Left ventricle myocardium inferior (tissue), 1 donor: ENCODE measurements around the gene CIRBP. TPM values are rescaled to one million over a fixed set of nuclear protein-coding genes. Genes with fewer than 3 reads are reported as not detected.
"Not testable (repeated sequence)": the region's sequence is repeated elsewhere in the genome, so short reads cannot be mapped to it uniquely, and the experiment has no call there.

Experiments used
- DNase-seq: peaks from one replicate; pipeline ENCODE4 v3.0.0-alpha.2; 2020
- H3K27ac ChIP-seq: fragments of 200-600 bp; replicated peaks from 2 replicates; pipeline ENCODE4 v1.8.0; 2021
- H3K27me3 ChIP-seq: fragments of 200-600 bp; 2 replicates; pipeline ENCODE4 v1.8.0; 2021; ENCODE audit warnings: low read depth
- H3K36me3 ChIP-seq: fragments of 200-600 bp; 2 replicates; pipeline ENCODE4 v1.8.0; 2021
- H3K4me1 ChIP-seq: fragments of 200-600 bp; 2 replicates; pipeline ENCODE4 v1.8.0; 2021
- H3K4me3 ChIP-seq: fragments of 200-600 bp; 2 replicates; pipeline ENCODE4 v1.8.0; 2021; ENCODE audit warnings: mild to moderate bottlenecking, moderate library complexity
- H3K9me3 ChIP-seq: fragments of 200-600 bp; replicated peaks from 2 replicates; pipeline ENCODE4 v1.8.0; 2021
- intact Hi-C: fragments of 100-400 bp; cut with micrococcal nuclease; formaldehyde crosslinking; loops from one replicate; pipeline ENCODE4 v1.11.0; 2022
- total RNA-seq: library from RNA; stranded (reverse); fragmentation: NEBNext Ultra II Directional; extraction: Animal tissue kit (Norgen Biotek cat#: 25700); gene quantifications from one replicate; pipeline ENCODE4 v1.2.1, GENCODE V29; 2021
- TF ChIP-seq, protein P1 (sequence below): fragments of 200-600 bp; IDR thresholded peaks from 2 replicates; pipeline ENCODE4 v1.8.0; 2021; ENCODE audit warnings: antibody characterized with exemption, mild to moderate bottlenecking, borderline replicate concordance
- donor health status: DM: no; HTN: yes; CAD: no; lungs with severe emphysema.

CIRBP gene
- total RNA-seq, 1 donor from 2014 or later = 229 TPM

DNA sequence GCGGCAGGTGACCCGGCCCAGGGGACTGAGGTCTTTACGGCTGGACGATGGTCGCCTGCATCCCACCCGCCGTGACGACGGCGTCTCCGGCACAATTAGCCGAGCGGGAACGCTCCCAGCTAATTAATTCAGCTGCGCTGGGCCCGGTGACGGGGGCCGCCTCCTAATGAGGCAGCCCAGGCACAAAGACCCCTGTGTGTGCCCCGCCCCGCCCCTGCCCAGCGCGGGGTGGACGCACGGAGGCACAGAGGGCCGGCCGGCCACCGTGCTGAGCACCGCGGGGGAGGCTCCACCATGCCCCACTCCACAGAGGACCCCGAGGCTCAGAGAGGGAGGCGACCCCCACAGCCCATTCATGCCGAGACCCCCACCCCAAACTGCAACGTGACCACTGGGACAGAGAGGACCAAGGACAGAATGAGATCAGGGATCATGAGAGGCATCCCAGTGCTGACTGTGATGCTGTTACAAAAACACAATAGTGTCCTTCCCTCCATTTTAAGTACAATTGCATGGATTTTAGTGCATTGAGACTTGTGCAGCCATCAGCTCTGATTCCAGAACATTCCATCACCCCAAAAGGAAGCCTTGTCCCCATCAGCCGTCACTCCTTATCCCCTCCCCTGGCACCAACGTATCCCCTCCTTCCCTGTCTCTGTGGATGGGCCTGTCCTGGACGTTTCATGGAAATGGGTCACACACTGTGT lies 33.6 kb downstream of the CIRBP start:
- Histone ChIP-seq H3K4me1 (no peaks in the 10 kb centered on the region), H3K27me3 (peaks cover 6% of the 10 kb centered on the region), H3K27ac (no peak overlapping the region), H3K9me3 (no peaks in the 10 kb centered on the region), H3K36me3 (no peaks in the 10 kb centered on the region), H3K4me3 (no peak overlapping the region)
- intact Hi-C loops = no loop called here
- DNase-seq = no peak
- TF ChIP-seq, protein P1, sequence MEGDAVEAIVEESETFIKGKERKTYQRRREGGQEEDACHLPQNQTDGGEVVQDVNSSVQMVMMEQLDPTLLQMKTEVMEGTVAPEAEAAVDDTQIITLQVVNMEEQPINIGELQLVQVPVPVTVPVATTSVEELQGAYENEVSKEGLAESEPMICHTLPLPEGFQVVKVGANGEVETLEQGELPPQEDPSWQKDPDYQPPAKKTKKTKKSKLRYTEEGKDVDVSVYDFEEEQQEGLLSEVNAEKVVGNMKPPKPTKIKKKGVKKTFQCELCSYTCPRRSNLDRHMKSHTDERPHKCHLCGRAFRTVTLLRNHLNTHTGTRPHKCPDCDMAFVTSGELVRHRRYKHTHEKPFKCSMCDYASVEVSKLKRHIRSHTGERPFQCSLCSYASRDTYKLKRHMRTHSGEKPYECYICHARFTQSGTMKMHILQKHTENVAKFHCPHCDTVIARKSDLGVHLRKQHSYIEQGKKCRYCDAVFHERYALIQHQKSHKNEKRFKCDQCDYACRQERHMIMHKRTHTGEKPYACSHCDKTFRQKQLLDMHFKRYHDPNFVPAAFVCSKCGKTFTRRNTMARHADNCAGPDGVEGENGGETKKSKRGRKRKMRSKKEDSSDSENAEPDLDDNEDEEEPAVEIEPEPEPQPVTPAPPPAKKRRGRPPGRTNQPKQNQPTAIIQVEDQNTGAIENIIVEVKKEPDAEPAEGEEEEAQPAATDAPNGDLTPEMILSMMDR = no peak

DNA sequence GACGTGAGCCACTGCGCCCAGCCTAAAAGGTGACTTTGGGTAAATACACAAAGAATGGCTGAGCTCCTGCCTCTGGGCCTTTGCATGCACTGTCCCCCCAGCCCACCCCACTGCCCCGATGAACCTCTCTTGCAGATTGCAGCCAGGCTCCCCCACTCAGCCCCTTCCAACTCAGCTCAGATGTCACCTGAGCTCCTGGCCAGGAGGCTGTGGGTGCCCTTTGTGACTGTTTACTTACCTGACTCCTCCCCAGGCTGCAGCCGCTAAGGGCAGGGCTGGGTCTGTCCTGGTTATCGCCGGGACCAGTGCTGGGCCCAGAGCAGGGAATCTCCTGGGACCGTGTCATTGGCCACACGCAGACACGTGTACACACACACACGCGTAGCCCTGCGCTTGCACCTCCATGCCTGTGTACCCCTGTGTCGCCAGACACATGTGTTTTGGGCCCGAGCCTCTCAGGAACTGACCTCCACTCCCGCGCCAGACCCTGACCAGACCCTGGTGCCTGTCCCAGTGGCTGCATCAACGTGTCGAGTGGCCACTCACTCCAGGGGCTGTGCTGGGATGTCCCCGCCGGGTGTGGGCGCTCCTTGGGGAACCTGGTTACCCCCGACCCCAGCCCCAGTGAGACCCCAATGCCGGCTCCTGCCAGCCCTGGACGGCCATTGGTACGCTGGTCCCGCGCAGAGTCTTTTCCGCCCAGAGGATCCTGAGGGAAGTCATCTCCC lies 35.2 kb downstream of the CIRBP start:
- Histone ChIP-seq H3K4me1 (no peaks in the 10 kb centered on the region), H3K27ac (no peak overlapping the region), H3K9me3 (no peaks in the 10 kb centered on the region), H3K36me3 (no peaks in the 10 kb centered on the region), H3K27me3 (peaks cover 14% of the 10 kb centered on the region), H3K4me3 (no peak overlapping the region)
- TF ChIP-seq, protein P1 = no peak
- intact Hi-C loops = no loop called here
- no peak for DNase-seq

DNA sequence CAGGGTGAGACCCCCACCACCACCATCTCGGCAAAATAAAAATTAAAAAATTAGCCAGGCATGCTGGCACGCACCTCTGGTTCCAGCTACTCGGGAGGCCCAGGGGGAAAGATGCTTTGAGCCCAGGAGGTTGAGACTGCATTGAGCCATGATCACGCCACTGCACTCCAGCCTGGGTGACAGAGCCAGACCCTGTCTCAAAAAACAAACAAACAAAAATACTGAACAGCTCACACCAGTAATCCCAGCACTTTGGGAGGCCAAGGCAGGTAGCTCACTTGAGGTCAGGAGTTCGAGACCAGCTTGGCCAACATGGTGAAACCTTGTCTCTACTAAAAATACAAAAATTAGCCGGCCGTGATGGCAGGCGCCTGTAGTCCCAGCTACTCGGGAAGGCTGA lies 36.2 kb downstream of the CIRBP start:
- intact Hi-C loops, H3K36me3 ChIP-seq, H3K4me1 ChIP-seq, DNase-seq, H3K9me3 ChIP-seq, H3K27ac ChIP-seq, H3K4me3 ChIP-seq: not testable (repeated sequence)
- peaks cover 18% of the 10 kb centered on the region for H3K27me3 ChIP-seq

DNA sequence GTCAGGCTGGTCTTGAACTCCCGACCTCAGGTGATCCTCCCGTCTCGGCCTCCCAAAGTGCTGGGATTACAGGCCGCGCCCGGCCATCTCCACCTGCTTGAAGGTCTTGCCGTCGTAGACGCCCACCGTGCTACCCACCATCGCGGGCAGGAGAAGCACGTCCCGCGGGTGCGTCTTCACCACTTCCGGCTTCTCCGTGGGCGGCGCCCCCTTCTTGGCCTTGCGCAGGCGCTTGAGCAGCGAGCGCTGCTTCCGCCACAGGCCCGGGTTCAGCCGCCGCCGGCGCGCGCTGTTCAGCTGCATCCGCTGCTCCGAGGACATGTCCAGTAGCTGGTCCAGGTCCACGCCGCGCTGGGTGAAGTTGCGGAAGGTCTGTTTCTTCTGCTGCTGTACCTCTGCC lies 38.2 kb downstream of the CIRBP start:
- Histone ChIP-seq H3K27me3 (peaks cover 34% of the 10 kb centered on the region), H3K27ac (no peak overlapping the region), H3K9me3 (no peaks in the 10 kb centered on the region), H3K36me3 (no peaks in the 10 kb centered on the region), H3K4me1 (no peaks in the 10 kb centered on the region), H3K4me3 (no peak overlapping the region)
- intact Hi-C loops = no loop called here
- no peak for DNase-seq
- TF ChIP-seq, protein P1 = no peak

DNA sequence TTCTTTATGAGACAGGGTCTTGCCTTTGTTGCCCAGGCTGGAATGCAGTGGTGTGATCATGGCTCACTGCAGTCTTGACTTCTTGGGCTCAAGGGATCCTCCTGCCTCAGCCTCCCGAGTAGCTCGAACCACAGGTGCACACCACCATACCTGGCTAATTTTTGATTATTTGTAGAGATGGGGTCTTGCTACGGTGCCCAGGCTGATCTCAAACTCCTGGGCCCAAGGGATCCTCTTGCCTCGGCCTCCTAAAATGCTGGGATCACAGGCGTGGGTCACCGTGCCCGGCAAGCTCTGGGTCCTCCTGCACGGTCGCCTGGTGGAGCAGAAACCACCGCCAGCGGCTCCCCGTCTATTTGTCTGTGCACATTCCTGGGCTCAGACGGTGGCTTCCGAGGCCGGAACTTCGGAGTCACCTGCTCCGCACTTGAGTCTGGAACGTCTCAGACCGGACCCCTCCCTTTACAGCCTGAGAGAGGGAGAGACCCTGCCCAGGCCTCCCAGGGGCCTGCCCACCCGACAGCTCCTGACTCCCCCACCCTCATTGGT lies 38.7 kb downstream of the CIRBP start:
- TF ChIP-seq, protein P1 = no peak
- no peak for DNase-seq
- H3K9me3 ChIP-seq = no peaks in the 10 kb centered on the region
- intact Hi-C loops = no loop called here
- no peaks in the 10 kb centered on the region for H3K36me3 ChIP-seq
- H3K27me3 ChIP-seq = peaks cover 38% of the 10 kb centered on the region
- no peaks in the 10 kb centered on the region for H3K4me1 ChIP-seq
- no peak overlapping the region for H3K27ac ChIP-seq
- H3K4me3 ChIP-seq = no peak overlapping the region

DNA sequence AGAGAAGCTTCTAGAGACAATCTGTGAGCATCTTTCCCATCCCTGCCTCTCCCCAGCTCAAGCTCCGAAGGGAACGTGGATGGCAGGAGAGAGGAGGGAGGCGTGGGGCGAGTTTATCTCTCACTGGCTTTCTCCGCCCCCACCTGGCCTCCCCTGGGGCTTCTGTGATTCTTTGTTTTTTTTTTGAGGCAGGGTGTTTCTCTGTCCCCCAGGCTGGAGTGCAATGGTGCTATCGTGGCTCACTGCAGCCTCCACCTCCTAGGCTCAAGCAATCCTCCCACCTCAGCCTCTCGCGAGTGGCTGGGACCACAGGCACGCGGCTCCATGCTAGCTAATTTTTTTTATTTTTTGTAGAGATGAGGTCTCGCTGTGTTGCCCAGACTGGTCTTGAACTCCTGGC lies 39.6 kb downstream of the CIRBP start:
- intact Hi-C loops = no loop called here
- Histone ChIP-seq H3K9me3 (no peaks in the 10 kb centered on the region), H3K27me3 (peaks cover 47% of the 10 kb centered on the region), H3K4me3 (no peak overlapping the region), H3K27ac (no peak overlapping the region), H3K36me3 (no peaks in the 10 kb centered on the region), H3K4me1 (no peaks in the 10 kb centered on the region)
- DNase-seq = no peak
- TF ChIP-seq, protein P1 = no peak
